ENCODE results near the gene NXPH4. TPM values are rescaled to one million over a fixed set of nuclear protein-coding genes. Genes with fewer than 3 reads are reported as not detected.

NXPH4 gene
- polyA plus RNA-seq, 1 donor from 2014 or later, result 0.53 TPM

DNA sequence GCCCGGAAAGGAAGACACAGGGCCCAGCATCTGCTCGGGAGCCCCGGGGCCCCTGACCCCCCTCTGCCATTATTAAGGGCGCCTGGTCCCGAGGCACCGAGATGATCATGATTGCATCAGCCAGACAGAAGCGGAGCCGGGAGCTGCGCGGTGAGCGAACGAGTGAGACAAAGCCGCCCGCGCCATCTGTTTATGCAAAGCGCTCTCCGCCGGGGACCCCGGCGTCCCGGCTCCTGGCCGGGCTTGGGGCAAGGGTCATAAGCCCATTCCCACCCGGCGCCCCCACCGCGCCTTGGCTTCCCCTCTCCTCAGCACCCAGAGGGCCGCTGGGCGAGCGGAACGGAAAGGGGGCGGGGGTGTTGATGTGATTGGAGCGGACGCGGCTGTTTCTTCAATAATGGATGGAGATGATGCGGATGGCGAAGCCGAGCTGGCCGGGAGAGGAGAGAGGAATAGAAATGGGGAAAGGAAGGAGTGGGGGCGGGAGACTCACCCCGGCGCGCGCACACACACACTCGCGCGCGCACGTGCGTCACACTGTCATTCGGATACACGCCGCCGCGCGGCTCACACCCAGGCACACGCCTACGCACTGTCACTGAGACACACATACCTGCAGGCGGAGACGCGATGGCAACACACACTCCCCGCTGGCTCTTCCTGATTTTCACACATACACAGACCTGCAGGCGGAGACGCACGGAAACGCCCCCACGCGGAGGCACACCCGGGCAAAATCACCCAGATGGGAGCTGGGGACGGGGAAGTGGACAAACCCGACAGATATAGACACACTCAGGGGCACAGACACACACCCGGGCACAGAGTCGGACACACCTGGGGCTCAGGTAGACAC lies 23.7 kb downstream of the NXPH4 start:
- H3K36me3 ChIP-seq (ENCODE audit: insufficient read depth, low read length), result no peaks in the 10 kb centered on the region
- no peaks in the 10 kb centered on the region for H3K9me2 ChIP-seq (ENCODE audit: insufficient read depth, low read length)
- H3K4me2 ChIP-seq (ENCODE audit: low read length), result peak overlapping the region; percentile 79
- H3K27me3 ChIP-seq (ENCODE audit: insufficient read depth, low read depth, low read length), result peaks cover 75% of the 10 kb centered on the region
- H3K79me2 ChIP-seq (replicated peaks; ENCODE audit: insufficient read depth, low read length), result no peaks in the 10 kb centered on the region
- peak overlapping the region; percentile 98 for H3K9ac ChIP-seq (ENCODE audit: low read length)
- H3K4me3 ChIP-seq (ENCODE audit: low read length), result peak overlapping the region; percentile 79
- peak overlapping the region; percentile 46 for H2AFZ ChIP-seq (ENCODE audit: low read depth, low read length)
- peak; percentile 92 for TF ChIP-seq TAF1 (IDR thresholded peaks at IDR 0.05; ENCODE audit: low read depth)
- peak; percentile 82 for TF ChIP-seq MXI1 (conservative IDR thresholded peaks at IDR 0.05; ENCODE audit: poor library complexity, severe bottlenecking)
- no peak for TF ChIP-seq RAD21 (conservative IDR thresholded peaks at IDR 0.05)
- peak; percentile 23 for TF ChIP-seq SMC3 (conservative IDR thresholded peaks at IDR 0.05; ENCODE audit: poor library complexity)
- no peak for TF ChIP-seq EZH2 (IDR thresholded peaks at IDR 0.05; ENCODE audit: borderline replicate concordance, insufficient read depth, low read length, poor library complexity, severe bottlenecking)
- TF ChIP-seq POLR2AphosphoS5 (IDR thresholded peaks at IDR 0.05), result peak; percentile 90
- TF ChIP-seq, protein P1, sequence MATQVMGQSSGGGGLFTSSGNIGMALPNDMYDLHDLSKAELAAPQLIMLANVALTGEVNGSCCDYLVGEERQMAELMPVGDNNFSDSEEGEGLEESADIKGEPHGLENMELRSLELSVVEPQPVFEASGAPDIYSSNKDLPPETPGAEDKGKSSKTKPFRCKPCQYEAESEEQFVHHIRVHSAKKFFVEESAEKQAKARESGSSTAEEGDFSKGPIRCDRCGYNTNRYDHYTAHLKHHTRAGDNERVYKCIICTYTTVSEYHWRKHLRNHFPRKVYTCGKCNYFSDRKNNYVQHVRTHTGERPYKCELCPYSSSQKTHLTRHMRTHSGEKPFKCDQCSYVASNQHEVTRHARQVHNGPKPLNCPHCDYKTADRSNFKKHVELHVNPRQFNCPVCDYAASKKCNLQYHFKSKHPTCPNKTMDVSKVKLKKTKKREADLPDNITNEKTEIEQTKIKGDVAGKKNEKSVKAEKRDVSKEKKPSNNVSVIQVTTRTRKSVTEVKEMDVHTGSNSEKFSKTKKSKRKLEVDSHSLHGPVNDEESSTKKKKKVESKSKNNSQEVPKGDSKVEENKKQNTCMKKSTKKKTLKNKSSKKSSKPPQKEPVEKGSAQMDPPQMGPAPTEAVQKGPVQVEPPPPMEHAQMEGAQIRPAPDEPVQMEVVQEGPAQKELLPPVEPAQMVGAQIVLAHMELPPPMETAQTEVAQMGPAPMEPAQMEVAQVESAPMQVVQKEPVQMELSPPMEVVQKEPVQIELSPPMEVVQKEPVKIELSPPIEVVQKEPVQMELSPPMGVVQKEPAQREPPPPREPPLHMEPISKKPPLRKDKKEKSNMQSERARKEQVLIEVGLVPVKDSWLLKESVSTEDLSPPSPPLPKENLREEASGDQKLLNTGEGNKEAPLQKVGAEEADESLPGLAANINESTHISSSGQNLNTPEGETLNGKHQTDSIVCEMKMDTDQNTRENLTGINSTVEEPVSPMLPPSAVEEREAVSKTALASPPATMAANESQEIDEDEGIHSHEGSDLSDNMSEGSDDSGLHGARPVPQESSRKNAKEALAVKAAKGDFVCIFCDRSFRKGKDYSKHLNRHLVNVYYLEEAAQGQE (IDR thresholded peaks at IDR 0.05; ENCODE audit: borderline replicate concordance), result peak; percentile 85
- TF ChIP-seq EP300 (conservative IDR thresholded peaks at IDR 0.05; ENCODE audit: poor library complexity, severe bottlenecking), result peak; percentile 73
- TF ChIP-seq, protein P2, sequence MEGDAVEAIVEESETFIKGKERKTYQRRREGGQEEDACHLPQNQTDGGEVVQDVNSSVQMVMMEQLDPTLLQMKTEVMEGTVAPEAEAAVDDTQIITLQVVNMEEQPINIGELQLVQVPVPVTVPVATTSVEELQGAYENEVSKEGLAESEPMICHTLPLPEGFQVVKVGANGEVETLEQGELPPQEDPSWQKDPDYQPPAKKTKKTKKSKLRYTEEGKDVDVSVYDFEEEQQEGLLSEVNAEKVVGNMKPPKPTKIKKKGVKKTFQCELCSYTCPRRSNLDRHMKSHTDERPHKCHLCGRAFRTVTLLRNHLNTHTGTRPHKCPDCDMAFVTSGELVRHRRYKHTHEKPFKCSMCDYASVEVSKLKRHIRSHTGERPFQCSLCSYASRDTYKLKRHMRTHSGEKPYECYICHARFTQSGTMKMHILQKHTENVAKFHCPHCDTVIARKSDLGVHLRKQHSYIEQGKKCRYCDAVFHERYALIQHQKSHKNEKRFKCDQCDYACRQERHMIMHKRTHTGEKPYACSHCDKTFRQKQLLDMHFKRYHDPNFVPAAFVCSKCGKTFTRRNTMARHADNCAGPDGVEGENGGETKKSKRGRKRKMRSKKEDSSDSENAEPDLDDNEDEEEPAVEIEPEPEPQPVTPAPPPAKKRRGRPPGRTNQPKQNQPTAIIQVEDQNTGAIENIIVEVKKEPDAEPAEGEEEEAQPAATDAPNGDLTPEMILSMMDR (IDR thresholded peaks at IDR 0.05; ENCODE audit: poor library complexity, severe bottlenecking), result peak; percentile 51
- H3F3A ChIP-seq (ENCODE audit: insufficient read depth, low read length, poor library complexity, severe bottlenecking), result no peaks in the 10 kb centered on the region
- peak overlapping the region; percentile 92 for H3K27ac ChIP-seq (ENCODE audit: low read length)
- H3K9me3 ChIP-seq (ENCODE audit: low read length), result no peaks in the 10 kb centered on the region
- no peaks in the 10 kb centered on the region for H4K20me1 ChIP-seq (ENCODE audit: insufficient read depth)

DNA sequence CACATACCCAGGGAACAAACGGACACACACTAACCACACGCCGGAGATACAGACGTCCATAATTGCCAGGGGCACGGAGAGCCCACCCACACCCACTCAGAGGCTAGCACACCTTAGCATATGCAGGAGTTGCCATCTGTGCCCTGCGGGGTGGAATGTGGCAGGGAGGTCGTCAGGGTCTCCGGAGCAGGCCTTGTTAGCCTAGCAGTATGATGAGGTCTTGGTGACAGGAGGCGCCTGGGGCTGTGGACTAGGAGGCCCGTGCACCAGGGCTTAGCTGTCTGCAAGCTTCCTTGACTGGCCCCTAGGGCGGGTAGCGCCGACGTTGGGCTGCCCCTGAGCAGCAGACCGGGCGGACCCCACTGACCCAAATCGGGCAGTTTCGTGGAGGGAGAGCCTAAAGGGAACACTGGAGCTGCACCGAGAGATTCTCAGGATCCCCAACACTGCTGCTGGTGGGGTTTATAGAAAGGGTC lies 24.4 kb downstream of the NXPH4 start:
- no peaks in the 10 kb centered on the region for H3K9me3 ChIP-seq (ENCODE audit: low read length)
- H3K27me3 ChIP-seq (ENCODE audit: insufficient read depth, low read depth, low read length), result peaks cover 72% of the 10 kb centered on the region
- no peak for TF ChIP-seq POLR2AphosphoS5 (IDR thresholded peaks at IDR 0.05)
- TF ChIP-seq MXI1 (conservative IDR thresholded peaks at IDR 0.05; ENCODE audit: poor library complexity, severe bottlenecking), result no peak
- no peak for TF ChIP-seq EP300 (conservative IDR thresholded peaks at IDR 0.05; ENCODE audit: poor library complexity, severe bottlenecking)
- TF ChIP-seq, protein P1 (IDR thresholded peaks at IDR 0.05; ENCODE audit: borderline replicate concordance), result no peak
- TF ChIP-seq EZH2 (IDR thresholded peaks at IDR 0.05; ENCODE audit: borderline replicate concordance, insufficient read depth, low read length, poor library complexity, severe bottlenecking), result no peak
- H3K9me2 ChIP-seq (ENCODE audit: insufficient read depth, low read length), result no peaks in the 10 kb centered on the region
- peak overlapping the region; percentile 92 for H3K27ac ChIP-seq (ENCODE audit: low read length)
- peak overlapping the region; percentile 79 for H3K4me3 ChIP-seq (ENCODE audit: low read length)
- peak overlapping the region; percentile 98 for H3K9ac ChIP-seq (ENCODE audit: low read length)
- H4K20me1 ChIP-seq (ENCODE audit: insufficient read depth), result no peaks in the 10 kb centered on the region
- no peaks in the 10 kb centered on the region for H3K36me3 ChIP-seq (ENCODE audit: insufficient read depth, low read length)
- H3F3A ChIP-seq (ENCODE audit: insufficient read depth, low read length, poor library complexity, severe bottlenecking), result no peaks in the 10 kb centered on the region
- peak overlapping the region; percentile 21 for H2AFZ ChIP-seq (ENCODE audit: low read depth, low read length)
- peak overlapping the region; percentile 79 for H3K4me2 ChIP-seq (ENCODE audit: low read length)
- no peaks in the 10 kb centered on the region for H3K79me2 ChIP-seq (replicated peaks; ENCODE audit: insufficient read depth, low read length)

All from neural cell (in vitro differentiated cells).